GM23248 (cell line): ENCODE results near the gene ERBB4.

Source experiments
- EZH2 ChIP-seq: fragments of 200-600 bp; sonication (generic); IDR thresholded peaks from 2 replicates; pipeline ENCODE4 v1.6.1; 2018; ENCODE audit warnings: antibody characterized with exemption, mild to moderate bottlenecking; ENCODE audit not compliant: insufficient read depth, poor library complexity, severe bottlenecking
- EZH2phosphoT487 ChIP-seq: fragments of 200-600 bp; sonication (generic); IDR thresholded peaks from 2 replicates; pipeline ENCODE4 v1.6.1; 2018; ENCODE audit warnings: antibody characterized with exemption, moderate library complexity, mild to moderate bottlenecking, low read depth; ENCODE audit not compliant: insufficient read depth

DNA sequence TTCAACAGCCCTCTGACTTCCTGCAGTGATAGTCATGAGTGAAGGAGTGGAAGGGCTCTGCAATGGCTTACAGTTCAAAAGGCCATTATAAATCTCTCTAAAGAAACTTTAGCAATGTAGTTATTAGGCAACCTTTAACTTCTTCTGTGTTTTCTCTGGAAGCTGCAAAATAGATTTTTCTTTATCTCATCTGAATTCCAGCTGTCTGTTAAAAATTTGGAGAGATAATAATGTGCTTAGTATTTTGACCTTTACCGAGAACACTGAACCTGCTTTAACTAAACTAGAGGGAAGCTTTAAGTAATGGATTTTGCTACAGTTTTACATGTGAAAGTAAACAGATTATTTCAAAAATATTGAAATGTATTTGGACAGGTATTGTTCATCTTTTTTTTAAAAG lies 847.9 kb downstream of the ERBB4 start:
- TF ChIP-seq EZH2phosphoT487 (no peak), EZH2 (no peak)
